Epithelial cell of prostate (primary cell): Measurements from ENCODE around the gene HDAC4.

Experiments used
- DNase-seq: peaks from one replicate; pipeline ENCODE4 v3.0.0-alpha.2; 2011; ENCODE audit warnings: low read depth, low spot score
- H3K27ac ChIP-seq: fragments of 450-650 bp; 2 replicates; pipeline ENCODE4 v1.5.1; 2017; ENCODE audit warnings: mild to moderate bottlenecking

Gene HDAC4

DNA sequence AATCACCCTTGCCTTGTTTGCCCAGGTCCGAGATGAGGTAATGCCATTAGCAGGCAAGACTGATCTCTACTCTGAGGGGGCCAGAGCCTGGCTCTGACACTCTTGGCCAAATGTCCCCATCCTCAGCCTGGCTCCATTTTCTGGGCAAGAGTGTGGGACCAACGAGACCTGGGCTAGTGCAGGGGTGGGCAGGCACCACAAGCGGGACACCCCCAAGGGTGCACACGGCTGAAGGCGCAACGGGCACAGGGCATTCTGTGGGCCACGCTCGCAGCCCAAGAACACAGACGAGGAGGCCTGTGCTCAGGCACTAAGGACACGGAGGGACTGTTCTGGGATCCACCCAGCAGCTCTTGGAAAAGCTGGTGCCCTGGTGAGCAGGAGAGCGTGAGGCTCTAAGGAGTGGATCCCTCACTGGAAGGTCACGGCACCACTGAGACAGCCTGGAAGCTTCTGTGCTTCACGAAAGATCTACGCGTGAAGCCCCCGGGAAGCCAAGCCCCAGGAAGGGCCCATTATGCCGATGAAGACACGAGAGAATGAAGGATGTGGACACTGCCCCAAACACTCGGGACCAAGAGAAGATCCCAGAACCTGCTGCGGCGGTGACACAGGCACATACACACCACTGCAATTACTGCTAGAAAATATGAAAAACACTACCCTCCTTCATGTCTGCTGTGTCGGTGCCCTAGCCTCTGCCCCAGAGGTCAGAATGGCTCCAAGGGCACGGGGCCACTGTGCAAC lies 138.2 kb downstream of the HDAC4 start:
- no peak overlapping the region for H3K27ac ChIP-seq
- no peak for DNase-seq

- no peak for DNase-seq
- H3K27ac ChIP-seq = no peak overlapping the region
Measured at GRCh38 chr2:239261796-239262483, 138.9 kb downstream of the HDAC4 start.

DNA sequence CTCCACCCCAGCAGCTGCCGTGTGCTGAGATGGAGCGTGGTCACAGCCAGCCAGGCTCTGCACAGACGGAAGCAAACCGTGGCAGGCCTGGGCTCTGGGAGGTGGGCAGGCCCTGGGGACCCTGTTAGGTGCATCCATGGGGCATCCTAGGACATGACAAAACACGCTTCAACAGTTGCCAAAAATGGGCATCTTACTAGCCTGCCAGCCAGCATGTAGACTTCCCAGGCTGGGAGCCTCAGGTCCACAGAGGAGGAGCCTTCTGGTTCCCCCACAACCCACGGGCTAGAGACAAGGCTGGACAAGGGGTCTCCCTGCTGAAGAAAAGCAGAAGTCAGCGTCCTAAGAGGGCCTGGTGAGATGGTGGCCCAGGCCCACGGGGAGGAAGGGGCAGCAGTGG lies 139.5 kb downstream of the HDAC4 start:
- no peak overlapping the region for H3K27ac ChIP-seq
- no peak for DNase-seq

DNA sequence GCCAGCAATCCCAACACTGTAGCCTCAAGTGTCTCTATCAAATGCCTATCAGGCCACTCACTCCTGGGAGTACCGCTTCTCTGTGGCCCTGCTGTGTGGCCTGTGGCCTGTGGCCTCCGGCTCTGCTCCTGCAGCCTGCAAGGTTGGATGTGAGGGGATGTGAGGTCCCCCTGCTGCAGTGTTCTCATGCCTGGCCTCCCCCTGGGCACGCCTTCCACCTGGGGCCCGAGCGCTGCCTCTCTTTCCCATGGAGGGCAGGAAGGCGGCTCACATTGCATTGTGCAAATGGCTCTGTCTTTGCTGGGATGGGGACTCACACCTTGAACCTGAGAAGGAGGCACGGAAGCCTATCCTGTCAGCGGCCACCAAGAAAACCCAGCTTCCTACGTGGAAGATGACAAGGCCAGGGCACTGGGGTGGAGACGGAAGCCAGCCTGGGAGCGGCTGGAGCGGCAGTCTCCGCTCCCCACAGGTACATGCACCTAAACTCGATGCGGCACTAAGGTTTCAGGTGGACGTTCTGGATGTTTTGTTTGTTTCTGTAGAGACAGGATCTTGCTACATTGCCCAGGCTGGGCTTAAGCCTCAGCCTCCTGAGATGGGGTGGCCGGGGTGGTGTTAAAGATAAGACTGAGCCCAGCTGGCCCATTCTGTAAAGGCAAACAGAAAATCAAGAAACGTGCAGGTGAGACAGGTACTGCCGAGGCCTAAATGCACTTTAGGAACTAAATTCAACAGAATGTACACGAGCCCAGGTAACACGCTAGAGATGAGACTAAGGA lies 140.1 kb downstream of the HDAC4 start:
- no peak overlapping the region for H3K27ac ChIP-seq

DNA sequence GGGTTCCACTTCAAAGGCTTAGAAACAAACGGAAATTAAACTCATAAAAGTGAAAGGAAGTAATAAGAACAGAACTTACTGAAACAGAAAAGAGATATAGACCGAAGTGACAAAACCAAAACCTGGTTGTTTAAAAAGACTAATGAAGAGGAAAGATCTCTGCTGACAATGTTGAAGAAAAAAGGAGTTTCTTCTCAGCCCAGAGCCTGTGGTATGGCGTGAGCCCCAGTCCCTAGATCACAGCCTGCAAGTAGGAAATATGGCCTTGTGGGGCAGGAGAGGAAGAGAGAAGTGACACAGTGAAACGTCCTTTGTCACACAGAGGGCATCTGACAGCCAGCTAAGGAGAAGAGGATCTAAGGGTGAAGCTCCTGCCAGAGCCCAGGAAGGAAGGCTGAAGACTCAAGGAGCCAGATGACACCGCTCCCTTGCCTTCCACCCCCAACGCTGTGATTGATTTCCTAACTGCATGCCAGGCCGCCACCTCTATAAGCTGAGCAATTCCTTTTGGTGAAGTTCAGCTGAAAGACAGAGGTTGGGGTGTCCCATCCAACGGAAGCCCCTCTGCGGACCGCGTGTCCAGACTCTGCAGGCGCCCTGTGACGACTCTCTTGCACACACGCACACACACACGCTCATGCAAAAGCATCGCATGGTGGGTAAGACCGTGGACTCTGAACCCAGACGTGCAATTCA lies 141.1 kb downstream of the HDAC4 start:
- DNase-seq = no peak
- no peak overlapping the region for H3K27ac ChIP-seq

More for the DNA sequence above, 140.1 kb downstream of the HDAC4 start:
- DNase-seq = no peak

DNA sequence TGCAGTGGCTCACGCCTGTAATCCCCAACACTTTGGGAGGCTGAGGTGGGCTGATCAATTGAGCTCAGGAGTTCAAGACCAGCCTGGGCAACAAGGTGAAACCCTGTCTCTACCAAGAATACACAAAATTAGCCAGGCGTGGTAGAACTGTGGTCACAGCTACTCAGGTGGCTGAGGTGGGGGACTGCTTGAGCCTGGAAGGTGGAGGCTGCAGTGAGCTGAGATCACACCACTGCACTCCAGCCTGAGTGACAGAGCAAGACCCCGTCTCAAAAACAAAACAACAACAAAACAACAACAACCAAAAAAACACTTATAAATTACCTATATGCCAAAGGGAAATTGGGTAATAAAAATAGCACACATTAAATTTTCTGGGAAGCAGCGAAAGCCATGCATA lies 141.6 kb downstream of the HDAC4 start:
- H3K27ac ChIP-seq = no peak overlapping the region
- DNase-seq = no peak

- no peak overlapping the region for H3K27ac ChIP-seq
- DNase-seq = no peak
Measured at GRCh38 chr2:239258248-239258647, 142.6 kb downstream of the HDAC4 start.

DNA sequence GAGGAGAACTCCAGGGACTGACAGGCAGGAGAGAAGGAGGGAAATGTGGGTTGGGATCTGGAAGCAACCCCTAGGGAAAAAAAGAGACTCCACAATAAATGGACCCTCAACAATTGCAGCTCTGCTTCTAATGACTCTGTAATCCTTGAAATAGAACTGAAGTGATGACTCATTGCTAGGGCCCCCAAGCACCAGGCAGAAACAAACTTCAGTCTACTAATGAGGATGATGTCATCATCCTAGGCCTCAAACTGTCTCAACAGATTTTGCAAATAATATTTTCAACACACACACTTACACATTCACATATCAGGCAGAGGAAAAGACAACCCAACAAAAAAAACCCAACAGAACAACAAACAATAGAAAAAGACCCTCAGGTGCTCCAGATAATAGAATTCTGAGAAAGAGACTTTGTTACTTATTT lies 143.3 kb downstream of the HDAC4 start:
- DNase-seq = no peak
- no peak overlapping the region for H3K27ac ChIP-seq

- H3K27ac ChIP-seq = no peak overlapping the region
- DNase-seq = no peak
Measured at GRCh38 chr2:239256350-239256743, 144.5 kb downstream of the HDAC4 start.

- no peak for DNase-seq
- no peak overlapping the region for H3K27ac ChIP-seq
Measured at GRCh38 chr2:239255628-239256349, 145.0 kb downstream of the HDAC4 start.

DNA sequence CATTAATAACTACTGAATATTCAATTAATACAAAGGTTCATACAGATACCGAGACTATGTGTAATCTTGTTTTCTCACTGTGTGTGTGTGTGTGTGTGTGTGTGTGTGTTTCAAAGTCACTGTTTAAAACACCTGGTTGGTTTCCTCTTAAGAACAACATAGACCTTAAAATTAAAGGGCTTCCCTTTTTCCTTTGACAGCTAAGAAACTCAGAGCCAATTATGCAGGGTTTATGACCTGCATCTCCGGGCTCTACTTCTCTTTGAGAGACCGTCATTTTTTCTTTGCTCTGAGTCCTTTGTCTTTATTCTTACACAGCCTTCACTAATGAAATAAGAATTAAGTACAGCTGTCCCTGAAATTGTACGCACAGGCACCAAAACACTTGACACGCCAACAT lies 145.6 kb downstream of the HDAC4 start:
- no peak overlapping the region for H3K27ac ChIP-seq
- no peak for DNase-seq

DNA sequence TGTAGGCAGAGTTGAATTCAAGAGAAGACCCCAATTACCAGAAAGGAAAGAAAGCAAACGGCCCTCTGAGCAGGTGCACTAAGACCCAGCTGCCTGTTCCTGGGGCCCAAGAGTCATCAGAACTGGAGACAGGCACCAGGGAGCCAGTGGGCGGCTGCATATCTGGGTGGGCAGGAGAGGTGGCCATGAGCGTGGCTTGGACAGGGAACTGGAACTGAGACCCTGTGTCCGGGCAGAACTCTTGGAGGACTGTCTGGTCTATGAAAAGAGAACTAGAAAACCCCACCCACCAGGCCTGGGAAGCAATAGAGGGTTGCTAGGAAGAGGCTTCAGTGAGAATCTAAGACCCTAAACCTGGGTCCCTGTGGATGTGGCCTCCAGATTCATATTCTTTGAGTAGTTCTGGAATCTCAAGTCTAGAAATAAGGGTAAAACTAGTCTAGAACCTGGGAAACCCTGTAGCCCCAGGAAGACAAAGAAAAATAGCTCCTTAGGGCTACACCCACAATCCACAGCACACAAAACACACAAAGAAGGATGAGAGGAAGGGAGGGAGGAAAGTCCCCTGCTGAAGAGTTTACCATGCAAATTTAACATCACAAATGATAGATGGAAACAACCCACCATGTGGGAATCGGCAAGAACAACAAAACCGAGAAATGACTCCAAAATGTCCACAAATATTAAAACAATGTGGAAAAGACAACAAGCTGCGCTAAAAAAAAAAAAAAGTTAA lies 147.0 kb downstream of the HDAC4 start:
- no peak for DNase-seq
- H3K27ac ChIP-seq = no peak overlapping the region

DNA sequence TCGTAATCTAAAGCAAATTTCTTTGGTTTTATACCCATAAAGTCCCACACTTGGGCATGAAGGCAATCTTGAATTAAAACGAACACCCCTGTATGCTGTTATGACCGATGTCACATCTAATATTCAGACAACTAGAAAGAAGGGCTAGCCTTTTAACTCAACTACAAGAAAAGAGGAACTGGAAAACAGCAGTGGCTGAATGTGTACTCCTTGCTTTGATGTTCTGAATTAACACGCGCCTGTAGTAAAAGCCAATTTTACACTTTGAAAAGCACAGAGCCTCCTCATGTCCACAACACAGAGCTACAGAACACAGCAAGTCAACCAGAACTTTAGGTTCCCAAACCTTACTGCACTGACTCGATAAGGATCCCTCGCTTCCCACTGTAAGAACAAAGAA lies 147.6 kb downstream of the HDAC4 start:
- no peak for DNase-seq
- no peak overlapping the region for H3K27ac ChIP-seq

DNA sequence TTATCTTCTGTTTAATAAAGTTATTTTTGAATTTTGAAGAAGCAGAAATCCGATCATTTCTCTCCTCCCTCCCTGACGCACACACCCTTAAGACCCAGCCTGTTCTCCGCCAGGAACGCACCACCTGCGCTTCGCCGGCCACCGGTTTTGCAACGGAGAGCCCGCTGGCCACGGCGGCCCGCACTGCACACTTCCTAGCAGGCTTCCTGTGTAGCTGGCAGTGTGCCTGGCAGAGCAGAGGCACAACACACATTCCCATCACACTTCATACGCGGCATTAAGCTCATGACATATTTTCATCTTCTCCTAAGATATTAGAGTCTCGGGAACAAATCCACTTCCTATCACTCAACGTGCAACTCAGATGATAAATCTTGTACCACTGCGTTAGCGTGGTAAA lies 148.0 kb downstream of the HDAC4 start:
- no peak for DNase-seq
- H3K27ac ChIP-seq = no peak overlapping the region

DNA sequence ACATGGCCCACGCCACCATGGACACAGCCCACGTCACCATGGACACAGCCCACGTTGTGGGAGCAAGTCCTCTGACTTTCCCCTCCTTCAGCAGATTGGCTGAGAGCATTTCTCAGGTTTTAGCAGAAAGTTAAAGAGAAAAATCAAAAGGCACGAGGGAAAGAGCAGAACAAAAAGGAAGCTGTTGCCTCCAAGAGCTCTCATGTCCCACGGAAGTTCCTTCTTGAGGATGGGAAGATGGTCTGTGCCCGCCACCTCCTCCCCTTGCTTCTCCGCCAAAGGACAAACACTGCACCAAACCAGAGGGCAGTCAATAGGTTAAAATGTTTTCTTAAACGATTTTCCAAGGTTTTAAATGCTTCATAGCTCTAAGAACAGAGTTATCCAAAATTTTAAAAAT lies 148.4 kb downstream of the HDAC4 start:
- no peak for DNase-seq
- no peak overlapping the region for H3K27ac ChIP-seq

DNA sequence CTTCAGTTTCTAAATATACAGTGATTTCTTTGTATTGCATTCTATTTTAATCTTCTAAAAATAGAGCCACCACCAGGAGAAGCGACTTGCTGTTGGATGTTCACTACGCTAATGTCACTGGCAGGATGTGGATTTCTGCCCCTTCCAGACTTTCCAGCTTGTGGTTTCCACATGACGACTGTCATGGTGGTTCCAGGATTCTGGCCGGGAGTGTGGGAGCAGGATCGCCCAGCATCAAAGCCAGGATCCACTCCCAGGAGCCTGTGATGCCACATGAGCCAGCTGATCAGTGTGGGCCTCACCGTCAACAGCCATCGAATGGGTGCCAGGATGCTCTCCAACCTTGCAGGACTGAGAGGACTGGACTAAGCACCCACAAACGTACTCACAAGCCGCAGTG lies 148.8 kb downstream of the HDAC4 start:
- no peak overlapping the region for H3K27ac ChIP-seq
- DNase-seq = no peak

GRCh38 chr2:239250216-239251081 lies 150.4 kb downstream of the HDAC4 start:
- no peak overlapping the region for H3K27ac ChIP-seq
- no peak for DNase-seq

DNA sequence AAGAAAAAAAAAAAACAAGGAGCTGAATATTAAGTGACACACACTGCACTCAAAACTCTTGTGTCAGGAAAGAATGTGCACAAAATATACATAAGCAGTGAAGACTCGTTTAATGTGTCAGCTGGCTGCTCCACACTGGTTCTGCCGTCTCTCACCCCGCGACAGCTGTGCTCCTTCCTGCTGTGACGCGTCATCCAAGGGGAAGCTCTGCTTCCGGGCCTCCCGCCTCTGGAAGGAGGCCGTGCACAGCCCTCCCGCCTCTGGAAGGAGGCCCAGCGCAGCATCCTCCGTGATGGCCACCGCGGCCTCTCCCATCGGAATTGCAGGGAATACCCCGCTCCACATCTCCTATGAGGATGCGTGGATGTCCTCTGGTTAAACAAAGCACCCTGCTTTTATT lies 151.0 kb downstream of the HDAC4 start:
- no peak overlapping the region for H3K27ac ChIP-seq
- DNase-seq = no peak
